Activated CD8-positive, alpha-beta memory T cell treated with anti-CD3 and anti-CD28 coated beads for 24 hours (primary cell): ENCODE data around the gene INTS6L.

Experiments used
- DNase-seq: peaks from one replicate; pipeline ENCODE4 v3.0.0-alpha.2; 2020

INTS6L gene

GRCh38 chrX:135520553-135521404 lies at the start of gene INTS6L:
Gene INTS6L (plus strand): TSS chrX:135520660. CDS start chrX:135520993, 333 bp downstream.
- DNase-seq, result peak; percentile 86

GRCh38 chrX:135476378-135476777 lies 44.1 kb upstream of the INTS6L start:
- no peak for DNase-seq

GRCh38 chrX:135477576-135477975 lies 42.9 kb upstream of the INTS6L start:
- no peak for DNase-seq

- DNase-seq, result no peak
These were observed 40.4 kb upstream of the INTS6L start for GRCh38 chrX:135480076-135480475.

- no peak for DNase-seq
These were observed 38.7 kb upstream of the INTS6L start for GRCh38 chrX:135481696-135482179.

GRCh38 chrX:135484641-135485289 lies 35.7 kb upstream of the INTS6L start:
- no peak for DNase-seq

GRCh38 chrX:135489542-135489941 lies 30.9 kb upstream of the INTS6L start:
- no peak for DNase-seq

GRCh38 chrX:135490979-135491514 lies 29.4 kb upstream of the INTS6L start:
- no peak for DNase-seq

GRCh38 chrX:135494453-135494852 lies 26.0 kb upstream of the INTS6L start:
- no peak for DNase-seq

GRCh38 chrX:135497736-135498135 lies 22.7 kb upstream of the INTS6L start:
- no peak for DNase-seq

GRCh38 chrX:135498236-135498635 lies 22.2 kb upstream of the INTS6L start:
- DNase-seq, result no peak

- DNase-seq, result no peak
These were observed 15.1 kb upstream of the INTS6L start for GRCh38 chrX:135505351-135505750.

- DNase-seq, result no peak
These were observed 10.6 kb upstream of the INTS6L start for GRCh38 chrX:135509885-135510284.

GRCh38 chrX:135512508-135513129 lies 7.8 kb upstream of the INTS6L start:
- DNase-seq, result no peak

GRCh38 chrX:135513130-135513515 lies 7.3 kb upstream of the INTS6L start:
- no peak for DNase-seq

GRCh38 chrX:135516376-135516775 lies 4.1 kb upstream of the INTS6L start:
- DNase-seq, result no peak

GRCh38 chrX:135518161-135518560 lies 2.3 kb upstream of the INTS6L start:
- no peak for DNase-seq

GRCh38 chrX:135520022-135520552 lies 373 bp upstream of the INTS6L start:
- no peak for DNase-seq

- DNase-seq, result peak; percentile 86
These were observed 1.1 kb downstream of the INTS6L start for GRCh38 chrX:135521405-135522131.

- no peak for DNase-seq
These were observed 1.7 kb downstream of the INTS6L start for GRCh38 chrX:135522132-135522530.

GRCh38 chrX:135522878-135523693 lies 2.6 kb downstream of the INTS6L start:
- no peak for DNase-seq

- no peak for DNase-seq
These were observed 7.8 kb downstream of the INTS6L start for GRCh38 chrX:135528254-135528653.
